ENCODE data around the gene CEP162. TPM values are rescaled to one million over a fixed set of nuclear protein-coding genes. Genes with fewer than 3 reads are reported as not detected.

Gene CEP162
- total and polyA plus RNA-seq, 2 donors, result 13.1 to 15.7 TPM

DNA sequence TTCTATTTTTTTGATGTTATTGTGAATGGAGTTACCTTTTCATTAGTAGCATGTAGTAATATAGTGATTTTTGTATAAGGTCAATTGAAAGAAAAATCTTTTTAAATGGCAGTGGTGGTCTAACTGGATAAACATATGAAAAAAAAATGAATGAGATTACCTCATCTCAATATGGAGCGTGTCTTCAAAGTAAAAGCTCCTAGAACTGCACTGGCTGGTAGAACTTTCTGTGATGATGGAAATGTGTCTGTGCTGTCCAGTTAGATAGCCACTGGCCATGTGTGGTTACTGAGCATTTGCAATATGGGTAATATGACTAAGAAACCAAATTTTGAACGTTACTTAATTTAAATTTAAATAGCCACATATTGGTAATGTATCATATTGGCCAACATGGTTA is 149.8 kb downstream of the CEP162 start:
- no peaks in the 10 kb centered on the region for H3K4me1 ChIP-seq (ENCODE audit: control insufficient read depth in 2 of 2, insufficient read depth in 2 of 2, low read length in 2 of 2)
- no peaks in the 10 kb centered on the region for H3K9me3 ChIP-seq (ENCODE audit: control insufficient read depth in 2 of 2, insufficient read depth in 1 of 2, low read length in 1 of 2)
- DNase-seq (ENCODE audit: low read depth in 6 of 9, low spot score in 9 of 9), result no peak
- H3K36me3 ChIP-seq (ENCODE audit: control insufficient read depth in 2 of 2, insufficient read depth in 2 of 2, low read length in 1 of 2), result no peaks in the 10 kb centered on the region
- no peak overlapping the region for H3K27ac ChIP-seq (ENCODE audit: low read depth in 1 of 2, low read length in 1 of 2)
- H3K27me3 ChIP-seq (ENCODE audit: control insufficient read depth in 2 of 2, insufficient read depth in 1 of 2, low read length in 1 of 2), result no peaks in the 10 kb centered on the region
- WGBS, result 91% methylated on average over 2 of the region's 2 CpGs
- H3K4me3 ChIP-seq (ENCODE audit: low read length in 2 of 2), result no peak overlapping the region

DNA sequence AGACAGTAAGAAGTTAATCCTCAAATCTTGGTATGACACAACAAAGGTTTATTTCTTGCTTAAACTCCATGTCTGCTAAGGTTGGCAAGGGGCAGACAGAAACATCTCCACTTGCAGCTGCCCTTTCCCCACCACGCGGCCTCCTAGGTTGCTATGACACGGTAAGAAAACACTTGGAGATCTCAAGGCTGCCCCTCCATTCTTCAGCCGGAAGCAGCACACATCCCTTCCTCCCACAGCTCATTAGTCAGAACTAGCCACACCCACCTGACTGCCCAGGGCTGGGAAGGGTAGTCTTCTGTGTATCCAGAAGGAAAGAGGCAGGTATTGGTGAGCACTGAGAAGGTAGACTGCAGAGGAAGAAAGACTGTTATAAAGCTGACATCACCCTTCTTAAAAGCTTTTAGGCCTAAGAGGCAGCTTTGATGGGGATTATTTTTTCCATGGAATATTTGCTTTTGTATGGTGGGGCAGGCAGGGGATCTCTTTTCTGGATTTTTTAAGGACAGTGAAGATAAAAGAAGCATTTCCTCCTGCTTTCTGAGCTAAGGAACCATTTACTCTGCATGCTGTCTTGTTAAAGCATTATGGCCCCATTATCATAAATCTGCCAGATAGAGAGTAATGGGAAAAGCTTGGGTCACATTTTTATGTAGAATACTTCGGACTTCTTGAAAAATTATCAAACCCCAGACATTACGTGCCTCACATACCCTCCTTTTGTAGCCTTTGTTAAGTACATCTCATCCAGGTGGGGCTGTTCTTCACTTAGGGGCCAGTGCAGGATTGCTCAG is 152.3 kb downstream of the CEP162 start:
- no peaks in the 10 kb centered on the region for H3K36me3 ChIP-seq (ENCODE audit: control insufficient read depth in 2 of 2, insufficient read depth in 2 of 2, low read length in 1 of 2)
- H3K27me3 ChIP-seq (ENCODE audit: control insufficient read depth in 2 of 2, insufficient read depth in 1 of 2, low read length in 1 of 2), result no peaks in the 10 kb centered on the region
- 74% methylated on average over 6 of the region's 6 CpGs for whole genome bisulfite sequencing
- no peaks in the 10 kb centered on the region for H3K9me3 ChIP-seq (ENCODE audit: control insufficient read depth in 2 of 2, insufficient read depth in 1 of 2, low read length in 1 of 2)
- no peaks in the 10 kb centered on the region for H3K4me1 ChIP-seq (ENCODE audit: control insufficient read depth in 2 of 2, insufficient read depth in 2 of 2, low read length in 2 of 2)
- no peak for DNase-seq (ENCODE audit: low read depth in 6 of 9, low spot score in 9 of 9)
- H3K4me3 ChIP-seq (ENCODE audit: low read length in 2 of 2), result no peak overlapping the region
- no peak overlapping the region for H3K27ac ChIP-seq (ENCODE audit: low read depth in 1 of 2, low read length in 1 of 2)

Other genes with a start within 250 kb of the CEP162 start
- 1.6 TPM for gene MRAP2, start 193.9 kb downstream of the CEP162 start, total RNA-seq
- 1.3 TPM for gene MRAP2, start 193.9 kb downstream of the CEP162 start, polyA plus RNA-seq